HG03565 (cell line): ENCODE results near the gene PHOSPHO1.

Experiments used
- ATAC-seq: cut with Tn5 transposase; IDR thresholded peaks from one replicate; pipeline ENCODE4 v1.9.1; 2021; ENCODE audit warnings: mild to moderate bottlenecking, moderate library complexity; ENCODE audit not compliant: unreplicated experiment

The PHOSPHO1 gene

GRCh38 chr17:49244839-49245238, 14.3 kb upstream of the PHOSPHO1 start:
- ATAC-seq, result no peak

GRCh38 chr17:49242813-49243212, 12.2 kb upstream of the PHOSPHO1 start:
- no peak for ATAC-seq

- no peak for ATAC-seq
Measured at GRCh38 chr17:49241692-49242397, 11.3 kb upstream of the PHOSPHO1 start.

GRCh38 chr17:49241040-49241439, 10.5 kb upstream of the PHOSPHO1 start:
- ATAC-seq, result no peak

- ATAC-seq, result no peak
Measured at GRCh38 chr17:49240619-49241018, 10.0 kb upstream of the PHOSPHO1 start.

GRCh38 chr17:49239963-49240362, 9.4 kb upstream of the PHOSPHO1 start:
- no peak for ATAC-seq

- no peak for ATAC-seq
Measured at GRCh38 chr17:49235896-49236295, 5.3 kb upstream of the PHOSPHO1 start.

- ATAC-seq, result no peak
Measured at GRCh38 chr17:49234509-49235080, 4.0 kb upstream of the PHOSPHO1 start.

- no peak for ATAC-seq
Measured at GRCh38 chr17:49231563-49231894, 942 bp upstream of the PHOSPHO1 start.

GRCh38 chr17:49229805-49230600, 584 bp downstream of the PHOSPHO1 start:
- ATAC-seq, result no peak

- ATAC-seq, result no peak
Measured at GRCh38 chr17:49229076-49229804, 1.3 kb downstream of the PHOSPHO1 start.

- no peak for ATAC-seq
Measured at GRCh38 chr17:49227436-49228261, 2.9 kb downstream of the PHOSPHO1 start.

GRCh38 chr17:49226771-49227435, 3.7 kb downstream of the PHOSPHO1 start:
- no peak for ATAC-seq

- ATAC-seq, result no peak
Measured at GRCh38 chr17:49225554-49226236, 4.9 kb downstream of the PHOSPHO1 start.

GRCh38 chr17:49224997-49225337, 5.6 kb downstream of the PHOSPHO1 start:
- no peak for ATAC-seq

GRCh38 chr17:49224198-49224996, 6.2 kb downstream of the PHOSPHO1 start:
- no peak for ATAC-seq

GRCh38 chr17:49223517-49224197, 6.9 kb downstream of the PHOSPHO1 start:
- ATAC-seq, result no peak

- ATAC-seq, result no peak
Measured at GRCh38 chr17:49223168-49223516, 7.4 kb downstream of the PHOSPHO1 start.
